Thoracic aorta (tissue), 2 donors: ENCODE results near the gene IRF3. TPM values are rescaled to one million over a fixed set of nuclear protein-coding genes. Genes with fewer than 3 reads are reported as not detected.

Experiments used
- ATAC-seq: fragments of 150-250 bp; one replicate; pipeline ENCODE4 v1.8.0; 2017; ENCODE audit warnings: low read depth; ENCODE audit not compliant: insufficient number of reproducible peaks, low FRiP score
- DNase-seq: peaks from one replicate; pipeline ENCODE4 v3.0.0-alpha.2; 2020; ENCODE audit warnings: low spot score
- H3K27ac ChIP-seq, 2 donors: fragments of 200-600 bp; sonication (generic); 1 replicate in 1 of 2; 2 replicates in 1 of 2; pipeline ENCODE4 v1.5.1; 2016; ENCODE audit warnings: mild to moderate bottlenecking in 2 of 2, moderate library complexity in 2 of 2
- H3K27me3 ChIP-seq: fragments of 200-600 bp; sonication (generic); replicated peaks from 2 replicates; pipeline ENCODE4 v1.6.0; 2016; ENCODE audit warnings: mild to moderate bottlenecking; ENCODE audit not compliant: insufficient read depth
- H3K36me3 ChIP-seq: fragments of 200-600 bp; sonication (generic); one replicate; pipeline ENCODE4 v1.5.1; 2016
- H3K4me1 ChIP-seq, 2 donors: fragments of 200-600 bp; sonication (generic); 1 replicate in 1 of 2; 2 replicates in 1 of 2; pipeline versions ENCODE4 v1.5.1 to v1.6.0; 2016; ENCODE audit warnings: low read depth in 2 of 2, mild to moderate bottlenecking in 1 of 2; ENCODE audit not compliant: control insufficient read depth in 1 of 2
- H3K4me3 ChIP-seq: fragments of 200-600 bp; sonication (generic); 2 replicates; pipeline ENCODE4 v1.5.1; 2016; ENCODE audit warnings: mild to moderate bottlenecking
- H3K9me3 ChIP-seq: fragments of 200-600 bp; sonication (generic); 2 replicates; pipeline ENCODE4 v1.5.1; 2016
- total RNA-seq, 2 donors: library from RNA; depleted of rRNA; stranded (reverse); fragments of >200 nt; gene quantifications; one replicate each; pipeline versions ENCODE4 v1.1.0 to v1.2.3, GENCODE V29; 2016
- TF ChIP-seq, protein P1 (sequence below): fragments of 200-600 bp; sonication (generic); IDR thresholded peaks from one replicate; pipeline ENCODE4 v1.5.1; 2019; ENCODE audit warnings: antibody characterized with exemption

Gene IRF3
- total RNA-seq, 2 donors from 2014 or later = 33.2 to 52.9 TPM

DNA sequence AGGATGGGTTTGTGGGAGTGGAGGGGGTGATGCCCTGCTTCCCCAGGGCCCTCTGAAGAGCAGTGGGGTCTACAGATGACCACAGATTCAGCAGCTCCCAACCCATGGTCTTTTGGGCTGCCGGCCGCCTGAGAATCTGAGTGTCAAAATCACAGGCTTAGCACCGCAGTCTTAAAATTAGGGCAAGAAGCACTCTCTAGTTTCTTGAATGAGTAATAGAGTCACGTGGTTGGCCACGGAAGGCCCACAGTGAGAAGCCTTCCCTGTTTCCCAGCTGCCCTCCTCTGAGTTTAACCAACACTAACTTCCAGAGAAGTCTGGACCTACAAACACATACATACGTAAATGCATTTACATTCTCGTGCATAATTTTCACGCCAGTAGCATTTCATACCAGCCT, 16.6 kb upstream of the IRF3 start:
- peaks cover 44% of the 10 kb centered on the region for H3K36me3 ChIP-seq
- no peaks in the 10 kb centered on the region for H3K27me3 ChIP-seq
- H3K9me3 ChIP-seq = no peaks in the 10 kb centered on the region
- no peak overlapping the region for H3K4me3 ChIP-seq
- no peak overlapping the region for H3K27ac ChIP-seq
- H3K4me1 ChIP-seq = peaks cover 19 to 36% of the 10 kb centered on the region in 2 donors
- TF ChIP-seq, protein P1, sequence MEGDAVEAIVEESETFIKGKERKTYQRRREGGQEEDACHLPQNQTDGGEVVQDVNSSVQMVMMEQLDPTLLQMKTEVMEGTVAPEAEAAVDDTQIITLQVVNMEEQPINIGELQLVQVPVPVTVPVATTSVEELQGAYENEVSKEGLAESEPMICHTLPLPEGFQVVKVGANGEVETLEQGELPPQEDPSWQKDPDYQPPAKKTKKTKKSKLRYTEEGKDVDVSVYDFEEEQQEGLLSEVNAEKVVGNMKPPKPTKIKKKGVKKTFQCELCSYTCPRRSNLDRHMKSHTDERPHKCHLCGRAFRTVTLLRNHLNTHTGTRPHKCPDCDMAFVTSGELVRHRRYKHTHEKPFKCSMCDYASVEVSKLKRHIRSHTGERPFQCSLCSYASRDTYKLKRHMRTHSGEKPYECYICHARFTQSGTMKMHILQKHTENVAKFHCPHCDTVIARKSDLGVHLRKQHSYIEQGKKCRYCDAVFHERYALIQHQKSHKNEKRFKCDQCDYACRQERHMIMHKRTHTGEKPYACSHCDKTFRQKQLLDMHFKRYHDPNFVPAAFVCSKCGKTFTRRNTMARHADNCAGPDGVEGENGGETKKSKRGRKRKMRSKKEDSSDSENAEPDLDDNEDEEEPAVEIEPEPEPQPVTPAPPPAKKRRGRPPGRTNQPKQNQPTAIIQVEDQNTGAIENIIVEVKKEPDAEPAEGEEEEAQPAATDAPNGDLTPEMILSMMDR = no peak
- DNase-seq = no peak
- ATAC-seq = no peak

DNA sequence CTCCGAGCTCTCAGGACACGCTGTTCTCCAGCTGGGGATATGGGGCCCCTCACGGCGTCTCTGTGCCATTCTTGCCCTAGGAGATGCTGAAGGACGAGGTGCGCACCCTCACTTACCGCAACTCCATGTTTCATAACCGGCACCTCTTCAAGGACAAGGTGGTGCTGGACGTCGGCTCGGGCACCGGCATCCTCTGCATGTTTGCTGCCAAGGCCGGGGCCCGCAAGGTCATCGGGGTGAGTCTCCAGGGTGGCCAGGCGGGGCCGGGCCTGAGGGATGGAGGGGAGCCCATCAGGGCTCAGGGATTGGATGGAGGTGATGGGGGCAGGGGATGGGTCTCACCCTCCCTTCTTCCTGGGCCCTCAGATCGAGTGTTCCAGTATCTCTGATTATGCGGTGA, 16.2 kb upstream of the IRF3 start:
- Histone ChIP-seq H3K27me3 (no peaks in the 10 kb centered on the region), H3K27ac (no peak overlapping the region), H3K36me3 (peaks cover 44% of the 10 kb centered on the region), H3K4me3 (no peak overlapping the region), H3K4me1 (peaks cover 19 to 36% of the 10 kb centered on the region in 2 donors), H3K9me3 (no peaks in the 10 kb centered on the region)
- TF ChIP-seq, protein P1 = no peak
- ATAC-seq = no peak
- no peak for DNase-seq

- no peak for ATAC-seq
- peaks cover 40% of the 10 kb centered on the region for H3K36me3 ChIP-seq
- no peaks in the 10 kb centered on the region for H3K27me3 ChIP-seq
- peaks cover 24 to 41% of the 10 kb centered on the region in 2 donors for H3K4me1 ChIP-seq
- H3K9me3 ChIP-seq = no peaks in the 10 kb centered on the region
- TF ChIP-seq, protein P1 = peak; percentile 100
- DNase-seq = no peak
- H3K4me3 ChIP-seq = peak overlapping the region; percentile 59
- H3K27ac ChIP-seq = peak overlapping the region in 1 of 2 donors; percentile 22
Measured at GRCh38 chr19:49680421-49681351, 15.0 kb upstream of the IRF3 start.

- H3K36me3 ChIP-seq = peaks cover 32% of the 10 kb centered on the region
- H3K27me3 ChIP-seq = no peaks in the 10 kb centered on the region
- no peaks in the 10 kb centered on the region for H3K9me3 ChIP-seq
- DNase-seq (no peak), ATAC-seq (no peak)
- H3K4me1 ChIP-seq = peaks cover 24 to 41% of the 10 kb centered on the region in 2 donors
- TF ChIP-seq, protein P1 = no peak
- no peak overlapping the region for H3K4me3 ChIP-seq
- peak overlapping the region in 1 of 2 donors; percentile 22 for H3K27ac ChIP-seq
Measured at GRCh38 chr19:49679771-49680413, 14.2 kb upstream of the IRF3 start.
